Thyroid gland (tissue), 4 donors: ENCODE measurements around the gene ACAD11. TPM values are rescaled to one million over a fixed set of nuclear protein-coding genes. Genes with fewer than 3 reads are reported as not detected.

ENCODE experiments used
- DNase-seq, 2 donors: peaks; one replicate each; pipeline ENCODE4 v3.0.0-alpha.2; 2019
- H3K27ac ChIP-seq, 3 donors: fragments of 200-600 bp; sonication (generic); 1 replicate in 2 of 3; 2 replicates in 1 of 3; pipeline ENCODE4 v1.5.1; 2016 to 2019; ENCODE audit warnings: mild to moderate bottlenecking in 1 of 3, moderate library complexity in 1 of 3
- H3K27me3 ChIP-seq: fragments of 200-600 bp; sonication (generic); one replicate; pipeline ENCODE4 v1.5.1; 2019
- H3K36me3 ChIP-seq, 2 donors: fragments of 200-600 bp; sonication (generic); one replicate each; pipeline ENCODE4 v1.5.1; 2016 to 2019
- H3K4me1 ChIP-seq, 2 donors: fragments of 200-600 bp; sonication (generic); one replicate each; pipeline ENCODE4 v1.5.1; 2017 to 2019
- H3K4me3 ChIP-seq, 3 donors: fragments of 200-600 bp; sonication (generic); replicated peaks in 1 of 3; 1 replicate in 2 of 3; 2 replicates in 1 of 3; pipeline ENCODE4 v1.5.1; 2016; ENCODE audit warnings: mild to moderate bottlenecking in 1 of 3
- H3K9me3 ChIP-seq: fragments of 200-600 bp; sonication (generic); one replicate; pipeline ENCODE4 v1.5.1; 2017
- POLR2A ChIP-seq, 2 donors: fragments of 450-650 bp; IDR thresholded peaks; one replicate each; pipeline ENCODE4 v1.6.1; 2017; ENCODE audit warnings: antibody characterized with exemption in 2 of 2, mild to moderate bottlenecking in 2 of 2, moderate library complexity in 1 of 2
- WGBS, 2 donors: methylation state at CpG; one replicate each; pipeline ENCODE4 v1.1.5; 2017; 5-methylcytosine and 5-hydroxymethylcytosine counted together
- intact Hi-C: fragments of 100-400 bp; cut with DNase I; formaldehyde crosslinking; loops from one replicate; pipeline ENCODE4 v1.15.1; 2023
- total RNA-seq, 4 donors: library from RNA; depleted of rRNA; stranded (reverse); fragments of >200 nt; gene quantifications; one replicate each; pipeline ENCODE4 v1.2.3, GENCODE V29; 2016
- TF ChIP-seq, protein P1 (sequence below), 6 experiments: fragments of 200-600 bp in 3 of 6; fragments of 450-650 bp in 3 of 6; sonication (generic) in 3 of 6; IDR thresholded peaks; one replicate each; pipeline ENCODE4 v1.5.1; 2016 to 2019; ENCODE audit warnings: antibody characterized with exemption in 6 of 6, mild to moderate bottlenecking in 2 of 6, inconsistent platforms in 1 of 6, moderate library complexity in 1 of 6

The ACAD11 gene
- total RNA-seq, 4 donors from 2014 or later: 34.9 to 42.6 (median 42.3) TPM

DNA sequence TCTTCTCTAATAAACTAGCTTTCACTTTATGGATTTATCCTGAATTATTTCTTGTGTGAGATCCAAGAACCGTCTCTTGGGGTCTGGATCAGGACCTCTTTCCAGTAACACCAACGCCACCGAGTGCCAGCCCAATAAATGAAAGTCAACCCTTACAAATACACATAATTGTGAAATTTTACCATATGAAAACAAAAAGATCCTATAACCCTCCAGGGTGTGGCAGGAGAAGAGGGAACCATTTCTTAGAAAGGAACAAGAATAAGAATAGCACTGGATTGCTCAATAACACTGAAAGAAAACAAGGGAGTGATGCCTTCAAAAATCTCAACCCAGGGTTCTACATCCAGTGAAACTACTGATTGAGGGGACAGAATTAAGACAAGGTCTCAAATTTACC, 114.1 kb downstream of the ACAD11 start:
- intact Hi-C loops: no loop called here
- Histone ChIP-seq H3K36me3 (no peaks in the 10 kb centered on the region), H3K4me1 (peaks cover 3 to 15% of the 10 kb centered on the region in 2 donors), H3K9me3 (no peaks in the 10 kb centered on the region), H3K4me3 (no peak overlapping the region), H3K27ac (no peak overlapping the region), H3K27me3 (no peaks in the 10 kb centered on the region)
- TF ChIP-seq POLR2A (IDR thresholded peaks at IDR 0.05): no peak
- TF ChIP-seq, protein P1, sequence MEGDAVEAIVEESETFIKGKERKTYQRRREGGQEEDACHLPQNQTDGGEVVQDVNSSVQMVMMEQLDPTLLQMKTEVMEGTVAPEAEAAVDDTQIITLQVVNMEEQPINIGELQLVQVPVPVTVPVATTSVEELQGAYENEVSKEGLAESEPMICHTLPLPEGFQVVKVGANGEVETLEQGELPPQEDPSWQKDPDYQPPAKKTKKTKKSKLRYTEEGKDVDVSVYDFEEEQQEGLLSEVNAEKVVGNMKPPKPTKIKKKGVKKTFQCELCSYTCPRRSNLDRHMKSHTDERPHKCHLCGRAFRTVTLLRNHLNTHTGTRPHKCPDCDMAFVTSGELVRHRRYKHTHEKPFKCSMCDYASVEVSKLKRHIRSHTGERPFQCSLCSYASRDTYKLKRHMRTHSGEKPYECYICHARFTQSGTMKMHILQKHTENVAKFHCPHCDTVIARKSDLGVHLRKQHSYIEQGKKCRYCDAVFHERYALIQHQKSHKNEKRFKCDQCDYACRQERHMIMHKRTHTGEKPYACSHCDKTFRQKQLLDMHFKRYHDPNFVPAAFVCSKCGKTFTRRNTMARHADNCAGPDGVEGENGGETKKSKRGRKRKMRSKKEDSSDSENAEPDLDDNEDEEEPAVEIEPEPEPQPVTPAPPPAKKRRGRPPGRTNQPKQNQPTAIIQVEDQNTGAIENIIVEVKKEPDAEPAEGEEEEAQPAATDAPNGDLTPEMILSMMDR (IDR thresholded peaks at IDR 0.05): no peak
- DNase-seq: no peak
- WGBS, 2 donors: 86 to 87% methylated on average over 3 of the region's 3 CpGs

DNA sequence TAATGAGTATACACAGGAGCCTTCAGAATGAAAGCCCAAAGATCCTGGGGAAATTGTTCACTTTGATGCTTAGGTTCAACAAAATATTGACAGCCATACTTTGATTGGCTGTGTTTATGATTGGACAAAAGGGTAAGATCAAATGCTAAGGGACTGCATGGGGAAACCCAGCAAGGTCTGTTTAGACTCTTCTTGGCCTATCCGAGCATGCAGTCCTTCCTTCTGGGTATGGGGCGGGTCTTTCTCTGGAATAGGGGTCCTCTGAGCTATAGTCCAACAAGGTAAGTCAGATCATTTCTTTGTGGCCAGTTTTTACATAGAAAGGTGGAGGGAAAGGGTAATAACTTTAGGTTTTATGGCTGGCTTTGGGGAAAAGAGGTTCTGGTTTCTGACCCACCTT, 115.5 kb downstream of the ACAD11 start:
- TF ChIP-seq, protein P1 (IDR thresholded peaks at IDR 0.05): no peak
- no peak for TF ChIP-seq POLR2A (IDR thresholded peaks at IDR 0.05)
- no peak for DNase-seq
- 95 to 98% methylated on average over 2 of the region's 2 CpGs for WGBS, 2 donors
- no peak overlapping the region for H3K4me3 ChIP-seq
- intact Hi-C loops: no loop called here
- H3K9me3 ChIP-seq: no peaks in the 10 kb centered on the region
- H3K27ac ChIP-seq: no peak overlapping the region
- H3K27me3 ChIP-seq: no peaks in the 10 kb centered on the region
- H3K36me3 ChIP-seq: no peaks in the 10 kb centered on the region
- peaks cover 3 to 10% of the 10 kb centered on the region in 2 donors for H3K4me1 ChIP-seq

DNA sequence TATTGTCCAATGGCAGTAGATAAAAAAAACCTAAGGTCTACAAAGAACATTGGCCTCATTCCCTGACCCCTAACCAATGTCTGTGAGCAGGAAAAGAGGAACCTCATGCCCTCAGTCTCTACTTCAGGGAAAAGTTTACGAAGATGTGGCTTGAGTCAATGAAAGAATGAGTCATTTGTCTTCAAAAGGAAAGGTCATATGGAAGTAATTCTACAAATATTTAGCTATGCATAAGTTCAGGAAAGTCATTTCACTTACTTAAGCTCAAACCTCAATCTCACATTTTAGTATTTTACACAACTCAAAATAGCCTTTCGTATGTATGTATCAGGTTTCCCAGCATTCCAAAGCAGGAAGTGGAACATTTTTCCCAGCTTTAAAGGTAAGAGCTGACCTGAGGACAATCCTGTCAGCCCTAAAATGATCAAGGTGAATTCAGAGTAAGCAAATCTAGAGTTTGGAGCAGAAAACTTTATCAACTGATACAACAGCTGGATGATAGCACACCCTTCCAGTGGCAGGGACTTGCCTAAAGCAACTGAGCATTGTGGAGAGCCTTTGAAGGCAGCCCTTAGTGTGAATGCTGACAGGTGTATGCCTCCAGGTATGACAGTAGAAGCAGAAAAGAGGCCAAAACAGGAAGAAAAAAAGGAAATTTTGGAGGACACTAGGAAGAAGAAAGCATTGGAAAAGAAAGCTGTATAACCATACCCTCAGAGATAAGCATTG, 116.4 kb downstream of the ACAD11 start:
- no peak overlapping the region for H3K4me3 ChIP-seq
- intact Hi-C loops: no loop called here
- DNase-seq: no peak
- H3K9me3 ChIP-seq: no peaks in the 10 kb centered on the region
- no peaks in the 10 kb centered on the region for H3K36me3 ChIP-seq
- TF ChIP-seq, protein P1 (IDR thresholded peaks at IDR 0.05): no peak
- no peak for TF ChIP-seq POLR2A (IDR thresholded peaks at IDR 0.05)
- no peaks in the 10 kb centered on the region for H3K27me3 ChIP-seq
- peaks cover 5 to 14% of the 10 kb centered on the region in 2 donors for H3K4me1 ChIP-seq
- 82 to 85% methylated on average over 2 of the region's 2 CpGs for WGBS, 2 donors
- H3K27ac ChIP-seq: no peak overlapping the region

DNA sequence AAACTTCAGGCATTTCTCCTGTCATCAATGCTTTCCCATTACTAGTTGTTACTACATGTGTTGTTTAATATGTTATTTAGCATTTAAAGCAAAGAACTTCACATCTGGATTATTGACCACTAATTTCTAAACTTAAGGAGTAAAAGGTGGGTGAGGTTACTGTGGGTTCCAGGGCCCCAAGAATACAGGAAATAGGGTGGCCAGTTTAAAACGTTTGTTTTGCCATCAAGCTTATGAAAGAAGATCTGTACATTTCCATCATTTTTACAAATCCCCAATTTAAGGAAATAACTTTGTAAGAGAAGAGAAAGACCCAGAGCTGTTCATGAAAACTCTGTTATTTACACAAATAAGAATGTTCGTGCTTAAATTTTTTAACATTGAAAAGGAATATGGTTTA, 117.0 kb downstream of the ACAD11 start:
- DNase-seq: no peak
- Histone ChIP-seq H3K27ac (no peak overlapping the region), H3K36me3 (no peaks in the 10 kb centered on the region), H3K27me3 (no peaks in the 10 kb centered on the region), H3K9me3 (no peaks in the 10 kb centered on the region), H3K4me1 (peaks cover 6 to 18% of the 10 kb centered on the region in 2 donors), H3K4me3 (no peak overlapping the region)
- intact Hi-C loops: no loop called here
- TF ChIP-seq, protein P1 (IDR thresholded peaks at IDR 0.05): no peak
- TF ChIP-seq POLR2A (IDR thresholded peaks at IDR 0.05): no peak
- WGBS, 2 donors: 70 to 77% methylated on average over 2 of the region's 2 CpGs

DNA sequence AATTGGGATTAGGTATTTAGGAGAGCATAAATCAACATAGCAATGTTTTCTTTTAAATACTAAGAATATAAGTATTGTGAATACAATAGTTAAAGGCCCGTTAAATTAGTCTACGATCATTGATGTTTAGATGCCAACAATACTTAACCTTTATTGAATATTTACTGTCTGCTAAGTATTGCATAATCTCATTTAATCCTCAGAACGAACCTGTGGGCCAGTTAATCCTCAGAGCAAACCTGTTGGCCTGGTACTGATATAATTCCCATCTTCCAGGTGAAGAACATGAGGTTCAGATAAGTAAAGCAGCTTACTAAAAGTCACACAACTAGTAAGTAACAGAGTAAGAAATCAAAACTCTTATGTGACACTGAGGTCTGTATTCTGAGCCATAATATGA, 119.9 kb downstream of the ACAD11 start:
- Histone ChIP-seq H3K27ac (no peak overlapping the region), H3K4me3 (no peak overlapping the region), H3K4me1 (peaks cover 18 to 31% of the 10 kb centered on the region in 2 donors), H3K36me3 (no peaks in the 10 kb centered on the region), H3K27me3 (no peaks in the 10 kb centered on the region), H3K9me3 (no peaks in the 10 kb centered on the region)
- WGBS, 2 donors: 70 to 86% methylated on average over 3 of the region's 3 CpGs
- intact Hi-C loops: loop anchor here (5.0 kb wide), 1 partner anchor 103 kb away; no protein-coding TSS in a partner anchor
- TF ChIP-seq, protein P1 (IDR thresholded peaks at IDR 0.05): no peak
- no peak for TF ChIP-seq POLR2A (IDR thresholded peaks at IDR 0.05)
- no peak for DNase-seq
